Fibroblast of mammary gland (primary cell): ENCODE results near the gene LDLRAP1.

ENCODE experiments used
- DNase-seq: peaks from one replicate; pipeline ENCODE4 v3.0.0-alpha.2; 2010; ENCODE audit warnings: low read depth
- H3K4me3 ChIP-seq: 2 replicates; pipeline ENCODE4 v1.5.1; 2011; ENCODE audit warnings: low read depth, mild to moderate bottlenecking, low read length, moderate library complexity; ENCODE audit not compliant: control insufficient read depth
- CTCF ChIP-seq: conservative IDR thresholded peaks from 2 replicates; pipeline ENCODE4 v1.5.1; 2011; ENCODE audit warnings: low read depth, low read length, inconsistent platforms; ENCODE audit not compliant: control insufficient read depth, insufficient read depth

The LDLRAP1 gene

DNA sequence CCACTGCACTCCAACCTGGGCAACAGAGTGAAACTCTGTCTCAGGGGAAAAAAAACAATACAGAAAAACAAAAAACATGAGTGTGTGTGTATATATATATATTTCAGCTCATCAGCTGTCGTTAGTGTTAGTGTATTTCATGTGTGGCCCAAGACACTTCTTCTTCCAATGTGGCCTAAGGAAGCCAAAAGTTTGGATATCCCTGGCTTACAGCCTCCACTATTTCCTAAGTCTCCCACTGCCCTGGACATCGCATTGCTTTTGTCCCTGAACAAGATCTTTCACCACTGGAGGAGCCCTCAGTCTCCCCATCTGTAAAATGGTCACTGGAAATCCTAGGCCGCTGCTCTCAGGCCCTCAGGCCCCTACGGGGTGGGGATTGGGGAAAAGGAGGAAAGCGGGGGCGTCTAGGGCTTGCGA lies 391 bp upstream of the LDLRAP1 start:
- TF ChIP-seq CTCF = no peak
- DNase-seq = no peak
- H3K4me3 ChIP-seq = peak overlapping the region; percentile 4

- peak overlapping the region; percentile 62 for H3K4me3 ChIP-seq
- TF ChIP-seq CTCF = no peak
- no peak for DNase-seq
Measured at GRCh38 chr1:25544243-25544764, 898 bp downstream of the LDLRAP1 start.

- no peak for DNase-seq
- H3K4me3 ChIP-seq = peak overlapping the region; percentile 62
- no peak for TF ChIP-seq CTCF
Measured at GRCh38 chr1:25544819-25545218, 1.4 kb downstream of the LDLRAP1 start.

DNA sequence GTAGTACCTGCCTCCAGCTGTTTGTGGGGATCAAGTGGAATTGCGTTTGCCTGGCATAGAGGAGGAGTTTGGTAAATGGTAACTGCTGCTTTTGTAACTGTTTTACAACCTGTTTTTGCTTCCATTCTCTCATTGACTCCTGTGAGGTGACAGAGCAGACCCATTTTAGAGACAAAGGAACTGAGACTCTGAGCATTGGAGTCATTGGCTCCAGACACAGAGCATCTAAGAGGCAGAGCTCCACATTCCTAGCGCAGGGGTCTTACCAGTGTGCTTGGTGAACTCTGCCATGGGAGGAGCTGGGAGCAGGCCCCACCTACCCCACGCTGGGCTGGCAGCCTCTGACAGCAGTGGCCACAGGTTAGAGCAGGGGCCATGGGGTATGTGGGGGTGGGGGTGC lies 2.4 kb downstream of the LDLRAP1 start:
- no peak for TF ChIP-seq CTCF
- no peak for DNase-seq
- no peak overlapping the region for H3K4me3 ChIP-seq

GRCh38 chr1:25546193-25546592 lies 2.8 kb downstream of the LDLRAP1 start:
- no peak overlapping the region for H3K4me3 ChIP-seq
- no peak for DNase-seq
- no peak for TF ChIP-seq CTCF

DNA sequence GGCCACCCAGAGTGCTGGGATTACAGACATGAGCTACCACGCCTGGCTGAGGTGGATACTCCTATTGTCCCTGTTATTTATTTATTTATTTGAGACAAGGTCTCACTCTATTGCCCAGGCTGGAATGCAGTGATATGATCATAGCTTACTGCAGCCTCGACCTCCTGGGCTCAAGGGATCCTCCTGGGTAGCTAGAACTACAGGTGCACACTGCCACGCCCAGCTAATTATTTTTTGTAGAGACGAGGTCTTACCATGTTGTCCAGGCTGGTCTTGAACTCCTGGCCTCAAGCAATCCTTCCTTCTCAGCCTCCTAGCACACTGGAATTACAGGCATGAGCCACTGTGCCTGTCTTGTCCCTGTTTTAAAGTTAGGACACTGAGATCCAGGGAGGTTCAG lies 5.2 kb downstream of the LDLRAP1 start:
- H3K4me3 ChIP-seq = no peak overlapping the region
- no peak for TF ChIP-seq CTCF
- no peak for DNase-seq

GRCh38 chr1:25549273-25550154 lies 6.1 kb downstream of the LDLRAP1 start:
- peak; percentile 46 for DNase-seq
- H3K4me3 ChIP-seq = no peak overlapping the region
- TF ChIP-seq CTCF = no peak
